Skin of body (tissue), 2 donors: ENCODE measurements around the gene TMEM156. TPM values are rescaled to one million over a fixed set of nuclear protein-coding genes. Genes with fewer than 3 reads are reported as not detected.

Source experiments
- DNase-seq: peaks from one replicate; lab custom pipeline; 2025; lab: John Stamatoyannopoulos, UW
- total RNA-seq: library from RNA; depleted of rRNA; stranded (reverse); fragments of >200 nt; gene quantifications from one replicate; pipeline ENCODE4 v1.2.3, GENCODE V29; 2014

Gene TMEM156, protein sequence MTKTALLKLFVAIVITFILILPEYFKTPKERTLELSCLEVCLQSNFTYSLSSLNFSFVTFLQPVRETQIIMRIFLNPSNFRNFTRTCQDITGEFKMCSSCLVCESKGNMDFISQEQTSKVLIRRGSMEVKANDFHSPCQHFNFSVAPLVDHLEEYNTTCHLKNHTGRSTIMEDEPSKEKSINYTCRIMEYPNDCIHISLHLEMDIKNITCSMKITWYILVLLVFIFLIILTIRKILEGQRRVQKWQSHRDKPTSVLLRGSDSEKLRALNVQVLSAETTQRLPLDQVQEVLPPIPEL
- 0.20 TPM for total RNA-seq

DNA sequence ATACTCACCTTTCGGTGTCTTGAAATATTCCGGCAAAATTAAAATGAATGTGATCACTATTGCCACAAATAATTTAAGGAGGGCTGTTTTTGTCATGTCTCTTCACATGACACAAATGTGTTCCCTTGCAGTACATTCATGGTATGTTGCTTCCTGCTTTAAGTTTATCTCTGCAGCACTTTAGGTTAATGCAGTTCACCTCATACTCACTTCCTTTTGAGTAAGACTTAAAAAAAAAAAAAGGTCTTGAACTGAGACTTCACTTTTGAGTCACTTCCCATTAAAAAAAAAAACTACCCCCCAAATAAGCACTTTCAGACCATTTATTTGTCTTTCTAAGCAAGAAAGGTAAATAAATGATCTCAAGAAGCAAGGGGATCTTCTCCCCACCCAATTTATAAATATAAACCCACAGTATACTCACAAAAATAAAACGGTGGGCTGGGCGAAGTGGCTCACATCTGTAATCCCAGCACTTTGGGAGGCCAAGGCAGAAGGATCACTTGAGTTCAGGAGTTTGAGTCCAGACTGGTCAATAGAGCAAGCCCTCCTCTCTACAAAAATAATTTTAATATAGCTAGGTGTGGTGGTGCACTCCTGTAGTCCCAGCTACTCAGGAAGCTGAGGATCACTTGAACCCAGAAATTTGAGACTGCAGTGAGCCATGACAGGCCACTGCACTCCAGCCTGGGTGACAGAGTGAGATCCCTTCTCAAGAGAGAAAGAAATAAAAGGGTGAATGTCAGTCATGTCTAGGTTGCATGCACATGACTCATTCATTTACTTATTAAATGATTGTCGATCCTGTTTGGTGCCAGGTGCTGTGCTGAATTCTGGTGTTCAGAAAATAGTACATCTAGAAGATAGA, at the start of gene TMEM156:
TSS of gene TMEM156 (minus strand) at position 192 of the 868 bp plus-strand sequence. CDS start at position 96, 96 bp downstream.
- DNase-seq, result no peak

DNA sequence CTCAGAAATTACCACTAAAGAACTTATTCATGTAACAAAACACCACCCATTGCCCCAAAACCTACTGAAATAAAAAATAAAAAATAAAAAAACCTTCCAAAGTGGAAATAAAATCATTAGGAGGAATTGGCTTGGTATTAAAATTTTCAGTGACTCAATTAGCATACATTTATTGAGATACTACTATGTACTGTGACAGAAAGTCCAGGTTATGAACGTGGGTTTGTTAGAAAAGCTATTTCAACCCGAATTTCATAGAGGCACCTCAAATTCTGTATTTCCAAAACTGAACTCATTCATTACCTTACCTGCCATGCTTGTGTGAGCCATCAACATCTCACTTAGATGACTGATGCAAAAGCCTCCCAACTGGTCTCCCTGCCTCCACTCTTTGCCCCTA, 46.6 kb upstream of the TMEM156 start:
- DNase-seq, result no peak

DNA sequence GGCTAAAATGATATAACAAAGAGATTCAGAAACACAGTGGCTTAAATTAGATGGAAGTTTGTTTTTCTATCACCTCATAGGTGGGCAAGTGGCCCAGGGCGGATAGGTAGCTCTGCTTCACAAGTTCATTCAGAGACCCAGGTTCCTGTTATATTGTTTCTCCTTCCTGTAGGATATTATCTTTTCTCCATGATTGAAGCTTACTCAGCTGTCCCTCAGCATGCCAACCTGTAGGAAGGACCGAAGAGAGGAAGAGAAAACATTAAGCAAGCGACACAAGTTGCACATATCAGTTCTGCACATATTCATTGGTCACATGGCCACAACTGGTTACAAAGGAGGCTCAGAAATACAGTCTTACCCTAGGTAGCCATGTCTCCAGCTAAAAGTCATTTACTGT, 36.7 kb upstream of the TMEM156 start:
- no peak for DNase-seq

DNA sequence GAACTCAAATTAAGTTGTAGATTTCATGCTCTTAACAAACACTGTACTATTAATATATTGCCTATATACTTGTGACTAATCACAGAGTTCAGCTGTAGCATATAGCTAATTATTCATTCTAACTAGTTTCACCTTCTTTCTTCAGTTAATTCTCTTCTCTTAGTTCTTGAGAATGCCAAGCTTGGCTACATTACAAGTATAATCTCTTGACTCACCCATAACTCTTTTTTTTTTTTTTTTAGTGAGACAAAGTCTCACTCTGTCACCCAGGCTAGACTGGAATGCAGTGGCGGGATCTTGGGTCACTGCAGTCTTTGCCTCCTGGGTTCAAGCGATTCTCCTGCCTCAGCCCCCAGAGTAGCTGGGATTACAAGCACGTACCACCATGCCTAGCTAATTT, 35.2 kb upstream of the TMEM156 start:
- DNase-seq, result no peak

DNA sequence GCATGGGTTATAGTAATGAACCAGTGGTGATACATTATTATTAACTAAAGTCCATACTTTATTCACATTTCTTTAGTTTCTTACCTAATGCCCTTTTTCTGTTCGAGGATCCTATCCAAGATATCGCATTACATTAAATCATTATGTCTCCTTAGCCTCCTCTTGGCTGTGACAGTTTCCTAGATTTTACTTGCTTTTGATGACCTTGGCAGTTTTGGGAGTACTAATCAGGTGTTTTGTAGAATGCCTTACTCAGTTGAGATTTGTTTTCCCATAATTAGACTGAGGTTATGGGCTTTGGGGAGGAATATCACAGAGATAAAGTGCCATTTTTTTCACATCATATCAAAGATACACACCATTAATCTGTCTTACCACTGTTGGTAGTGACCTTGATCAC, 34.8 kb upstream of the TMEM156 start:
- DNase-seq, result no peak

DNA sequence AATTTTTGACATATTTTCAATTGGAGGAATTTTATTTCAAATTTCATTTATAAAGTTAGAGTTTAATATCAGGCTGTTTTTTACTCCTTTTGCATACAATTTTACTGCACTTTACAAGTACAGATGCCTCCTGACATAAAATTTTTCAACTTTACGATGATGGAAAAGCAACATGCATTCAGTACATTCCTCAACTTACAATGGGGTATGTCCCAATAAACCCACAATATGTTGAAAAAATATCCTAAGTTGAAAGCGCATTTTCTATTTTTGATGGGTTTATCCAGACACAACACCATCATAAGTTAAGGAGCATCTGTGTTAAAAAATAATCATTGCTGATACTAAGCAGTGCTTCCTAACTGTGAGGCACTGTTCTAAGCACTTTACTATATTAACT, 34.2 kb upstream of the TMEM156 start:
- DNase-seq, result no peak

DNA sequence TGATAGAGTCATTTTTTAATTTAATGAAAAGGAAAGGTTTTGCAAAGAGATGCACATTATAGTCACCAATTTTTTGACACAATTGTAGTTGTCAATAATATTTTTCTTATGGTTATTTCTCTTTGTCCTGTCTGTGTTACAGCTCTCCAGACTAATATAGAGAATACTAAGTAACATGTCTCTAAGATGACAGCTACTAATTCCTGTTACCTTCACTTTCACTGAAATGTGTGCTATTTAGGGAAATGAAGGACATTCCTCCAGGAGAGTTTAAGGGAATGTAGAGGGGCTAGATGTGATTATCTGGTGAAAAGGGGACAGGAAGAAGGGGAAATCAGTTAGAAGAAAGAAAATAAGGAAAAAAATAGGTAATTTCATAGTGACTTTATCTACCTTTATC, 31.2 kb upstream of the TMEM156 start:
- no peak for DNase-seq

DNA sequence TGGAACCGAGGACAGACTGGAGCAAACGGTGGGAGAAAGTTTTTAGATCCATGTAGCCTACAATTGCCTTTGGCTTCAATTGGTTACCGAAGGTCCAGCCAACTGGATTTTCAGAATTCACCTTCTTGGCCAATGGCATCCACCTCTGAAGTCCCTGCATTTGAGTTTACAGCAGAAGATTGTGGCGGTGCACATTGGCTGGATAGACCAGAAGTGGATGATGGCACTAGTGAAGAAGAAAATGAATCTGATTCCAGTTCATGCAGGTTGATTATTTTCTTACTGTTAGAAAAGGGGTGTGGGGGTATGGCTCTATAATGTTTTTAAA, 30.5 kb upstream of the TMEM156 start:
- DNase-seq, result no peak

DNA sequence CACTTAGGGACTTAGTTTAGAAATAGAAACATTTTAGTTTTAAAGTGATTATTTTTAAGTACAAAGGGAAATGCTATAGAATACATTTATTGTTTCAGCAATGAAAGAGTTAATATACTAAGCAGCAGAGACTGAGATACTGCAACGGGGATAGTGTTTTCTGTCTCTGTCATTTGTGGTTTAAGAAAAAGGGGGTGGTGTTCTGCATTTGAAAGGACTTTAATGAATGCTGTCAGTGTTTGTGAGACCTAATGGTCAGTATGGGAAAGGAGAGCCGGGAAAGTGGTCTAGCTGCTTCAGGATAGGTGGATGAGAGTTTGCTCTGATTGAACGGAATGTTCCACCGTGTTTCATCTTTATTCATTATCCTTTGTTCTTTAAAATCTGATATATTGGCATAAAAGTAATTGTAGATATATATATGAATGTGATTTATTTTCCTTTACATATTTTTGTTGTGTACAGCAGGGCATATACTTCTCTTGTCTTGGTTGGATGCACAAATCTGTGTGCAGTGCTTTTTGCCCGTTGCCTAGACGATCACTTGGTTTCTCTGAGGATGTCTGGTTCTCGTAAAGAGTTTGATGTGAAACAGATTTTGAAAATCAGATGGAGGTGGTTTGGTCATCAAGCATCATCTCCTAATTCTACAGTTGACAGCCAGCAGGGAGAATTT, 30.0 kb upstream of the TMEM156 start, which contains the start of gene KLHL5:
TSS of gene KLHL5 (plus strand) at position 139 of the 676 bp plus-strand sequence. CDS start at position 560, 421 bp downstream.
- DNase-seq, result peak; percentile 8

DNA sequence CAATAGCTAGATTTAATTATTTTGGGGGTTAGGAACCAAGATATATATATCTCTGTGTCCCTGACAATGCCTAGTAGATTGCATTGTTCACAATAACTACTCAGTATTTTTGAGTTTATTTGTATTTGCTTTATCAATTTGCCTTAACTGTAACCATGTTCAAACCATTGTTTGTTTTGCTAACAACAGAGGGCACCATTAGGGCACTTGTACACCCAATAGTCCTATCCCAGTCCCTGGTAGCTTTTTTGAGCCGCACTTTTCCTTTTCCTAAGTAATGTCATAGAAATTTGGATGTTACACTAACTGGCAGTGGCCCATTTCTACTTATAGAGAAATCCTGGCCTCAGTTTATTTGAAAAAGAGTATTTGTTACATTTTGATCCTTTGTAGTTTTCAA, 29.2 kb upstream of the TMEM156 start:
- DNase-seq, result no peak

DNA sequence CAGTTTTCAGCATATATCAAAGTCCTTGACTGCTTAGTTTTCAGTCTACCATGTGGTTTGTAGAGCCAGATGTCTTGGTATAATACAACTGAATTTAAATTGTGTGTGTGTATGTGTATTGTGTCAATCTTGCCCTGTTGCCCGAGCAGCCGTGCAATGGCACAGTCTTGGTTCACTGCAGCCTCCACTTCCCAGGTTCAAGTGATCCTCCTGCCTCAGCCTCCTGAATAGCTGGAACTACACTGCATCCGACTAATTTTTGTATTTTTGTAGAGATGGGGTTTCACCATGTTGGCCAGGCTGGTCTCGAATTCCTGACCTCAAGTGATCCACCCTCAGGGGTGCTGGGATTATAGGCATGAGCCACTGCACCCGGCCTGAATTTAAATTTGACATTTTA, 23.8 kb upstream of the TMEM156 start:
- DNase-seq, result no peak

DNA sequence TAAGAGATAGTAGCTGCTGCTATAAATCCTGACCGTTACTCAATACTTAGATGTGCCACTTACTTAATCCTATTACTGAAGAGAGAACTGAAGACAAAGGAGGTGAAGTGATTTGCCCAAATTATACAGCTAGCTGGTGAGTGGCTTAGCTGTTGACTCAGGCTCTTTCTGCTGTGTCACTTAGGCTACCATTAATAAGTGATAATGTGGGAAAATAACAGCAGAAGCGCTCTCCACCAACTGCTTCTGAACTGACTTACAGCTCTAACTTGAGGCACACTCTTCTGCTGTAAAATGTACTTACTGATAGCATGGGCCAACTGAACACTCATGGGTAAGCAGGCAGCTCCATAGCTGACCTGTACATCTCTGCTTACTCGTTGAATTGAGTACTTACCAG, 22.3 kb upstream of the TMEM156 start:
- no peak for DNase-seq

DNA sequence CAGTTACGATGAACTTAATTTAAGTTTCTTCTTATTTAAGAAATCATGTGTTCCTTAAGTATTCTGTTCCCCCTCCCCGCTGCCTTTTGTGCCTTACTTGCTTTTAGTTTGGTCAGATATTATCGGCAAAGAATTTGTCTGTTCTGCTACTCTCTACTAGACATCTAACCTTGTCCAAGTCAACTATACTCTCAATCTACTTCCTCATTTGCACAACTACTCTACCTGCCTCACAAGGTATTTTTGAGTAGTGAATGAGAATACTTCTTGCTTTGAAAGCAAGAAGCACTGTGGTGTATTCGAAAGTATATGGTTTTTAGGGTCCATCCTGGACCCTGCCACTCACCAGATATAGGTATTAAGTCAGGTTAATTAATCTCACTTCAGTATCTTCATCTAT, 21.8 kb upstream of the TMEM156 start:
- DNase-seq, result no peak

DNA sequence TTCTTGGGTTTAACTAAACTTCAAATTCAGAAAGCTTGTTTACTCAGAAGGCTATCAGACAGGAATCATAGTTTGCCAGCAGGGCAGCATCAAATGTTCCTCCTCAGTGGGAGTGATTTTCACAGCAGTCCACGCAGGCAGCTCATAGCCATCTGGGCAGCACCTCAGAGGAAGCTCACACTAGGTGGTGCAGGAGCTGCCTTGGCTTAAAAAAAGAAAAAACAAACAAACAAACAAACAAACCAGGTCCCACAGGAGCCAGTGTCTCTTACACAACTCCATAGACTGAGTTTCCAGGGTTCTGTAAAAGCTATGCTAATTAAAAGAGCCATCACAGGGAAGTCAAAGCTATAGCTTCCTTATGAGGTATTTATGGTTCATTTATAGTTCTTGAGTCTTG, 19.3 kb upstream of the TMEM156 start:
- DNase-seq, result no peak

DNA sequence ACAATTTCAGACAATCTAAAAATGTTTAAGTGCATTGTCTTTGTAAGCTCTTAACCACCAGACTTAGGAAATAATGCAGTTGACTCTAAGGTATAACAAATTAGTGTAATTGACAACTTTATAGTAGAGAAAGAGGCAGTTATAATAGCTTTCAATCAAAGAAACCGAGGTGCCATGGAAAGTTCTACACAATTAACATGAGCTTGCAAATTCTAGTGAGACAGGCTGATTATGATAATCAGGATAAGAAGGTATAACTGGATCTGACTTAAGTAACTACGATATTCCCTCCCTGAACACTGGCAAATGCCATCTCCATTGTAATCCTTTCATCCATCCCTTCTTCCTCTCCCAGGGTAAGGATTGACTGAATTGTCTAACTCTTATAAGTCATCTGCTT, 18.4 kb upstream of the TMEM156 start:
- no peak for DNase-seq

DNA sequence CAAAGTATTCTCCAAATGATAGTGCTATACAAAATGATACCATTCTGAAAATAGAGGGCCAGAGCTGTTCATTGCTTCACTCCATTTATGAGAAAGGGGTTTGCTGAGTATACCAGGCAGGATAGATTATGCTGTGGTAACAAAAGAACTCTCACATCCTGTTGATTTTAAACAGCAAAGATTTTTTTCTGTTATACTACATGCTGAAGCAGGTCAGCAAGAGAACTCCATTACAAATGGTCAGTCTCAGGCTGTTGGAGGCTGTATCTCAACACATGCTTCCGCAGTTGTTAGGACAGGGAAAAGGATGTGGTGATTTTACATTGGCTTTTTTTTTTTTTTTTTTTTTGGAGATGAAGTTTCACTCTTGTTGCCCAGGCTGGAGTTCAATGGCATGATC, 16.1 kb upstream of the TMEM156 start:
- DNase-seq, result no peak

DNA sequence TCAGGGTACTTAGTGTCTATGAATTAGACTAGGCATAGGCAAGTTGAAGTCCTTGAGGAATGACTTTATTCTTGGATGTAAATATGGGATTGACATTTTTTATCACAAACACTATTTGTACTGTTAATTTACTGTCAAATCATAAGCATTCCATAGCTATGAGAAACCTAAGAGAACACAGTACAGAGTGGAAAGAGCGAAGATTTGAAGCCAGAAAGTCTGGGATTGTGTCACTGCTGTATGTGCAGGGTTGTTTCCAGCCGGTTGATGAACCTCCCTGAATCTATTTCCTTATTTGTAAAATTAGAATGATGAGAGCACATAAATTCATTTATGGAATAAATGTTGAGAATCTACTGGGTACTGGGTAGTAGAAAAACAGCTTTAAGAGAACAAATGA, 15.5 kb upstream of the TMEM156 start:
- peak; percentile 34 for DNase-seq

DNA sequence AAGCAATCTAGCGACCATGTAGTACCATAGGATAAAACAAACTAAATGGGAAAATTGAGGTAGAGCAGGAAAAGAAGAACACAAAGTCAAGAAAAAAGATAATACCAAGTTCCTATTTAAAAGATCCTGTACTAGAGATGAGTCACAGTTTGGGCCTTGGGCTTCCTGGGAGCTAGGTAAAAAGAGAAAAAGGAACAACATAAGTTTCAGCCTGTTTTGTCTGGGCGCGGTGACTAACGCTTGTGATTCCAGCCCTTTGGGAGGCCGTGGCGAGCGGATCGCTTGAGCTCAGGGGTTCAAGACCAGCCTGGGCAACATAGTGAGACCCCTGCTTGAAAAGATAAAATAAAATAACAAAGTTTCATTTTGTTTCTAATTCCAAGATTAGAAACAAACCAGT, 14.0 kb upstream of the TMEM156 start:
- DNase-seq, result no peak

DNA sequence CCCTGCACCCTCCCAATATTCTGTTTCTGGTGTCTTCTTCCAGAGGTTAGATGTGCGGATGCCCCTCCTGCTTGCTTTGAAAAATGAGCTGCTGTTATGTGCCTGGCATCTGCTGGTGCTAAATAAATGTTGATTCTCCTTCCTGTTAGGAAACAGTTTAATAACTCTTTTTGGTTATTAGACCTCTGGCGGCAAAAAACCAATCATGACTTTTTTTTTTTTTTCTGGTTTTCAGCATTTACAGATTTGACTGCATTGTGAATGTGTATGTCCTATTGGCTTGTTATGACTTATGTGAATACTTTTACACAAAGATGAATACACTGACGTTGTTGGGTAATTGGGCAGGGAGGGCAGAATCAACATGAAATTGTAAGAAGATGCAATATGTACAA, 13.6 kb upstream of the TMEM156 start:
- DNase-seq, result no peak

DNA sequence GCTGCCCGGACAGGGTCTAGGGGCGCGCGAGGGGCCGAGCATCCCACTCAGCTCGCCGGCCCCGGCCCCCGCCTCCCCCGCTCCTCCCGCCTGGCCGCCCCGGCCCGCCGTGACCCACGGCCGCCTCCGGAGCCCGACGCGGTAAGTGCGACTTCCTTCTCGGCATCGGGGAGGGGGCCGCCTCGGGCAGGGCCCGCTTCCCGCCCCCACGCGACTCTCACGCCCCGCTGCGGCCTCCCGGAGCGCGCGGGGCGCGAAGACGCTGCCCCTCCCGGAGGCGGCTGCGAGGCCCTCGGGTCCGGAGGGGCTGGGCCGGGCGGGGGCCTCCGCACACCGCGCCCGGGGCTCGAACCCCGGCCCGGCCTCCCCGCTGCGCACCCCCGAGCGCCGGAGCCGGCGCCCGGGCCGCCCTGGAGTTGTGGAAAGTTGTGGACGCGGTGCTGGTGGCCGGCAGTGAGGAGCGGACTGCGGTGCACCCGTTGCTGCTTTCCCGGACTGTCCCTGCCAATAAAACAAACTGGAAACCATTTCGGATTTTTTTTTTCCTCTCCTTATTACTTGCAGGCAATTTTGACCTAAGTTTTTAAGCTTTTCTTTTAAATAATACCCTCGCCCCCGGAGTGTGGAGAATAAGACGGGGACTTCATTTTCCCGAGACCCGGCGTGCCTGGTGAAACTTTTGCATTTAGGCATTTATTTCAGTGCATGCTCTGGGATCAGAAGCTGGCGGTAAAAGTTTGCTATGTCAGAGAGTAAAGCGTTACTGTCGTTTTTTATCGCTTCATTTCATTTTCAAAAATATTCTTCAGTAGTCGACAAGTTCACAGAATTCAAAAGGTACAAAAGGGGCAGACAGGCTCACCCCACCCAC, 13.0 kb upstream of the TMEM156 start:
- DNase-seq, result peak; percentile 23

DNA sequence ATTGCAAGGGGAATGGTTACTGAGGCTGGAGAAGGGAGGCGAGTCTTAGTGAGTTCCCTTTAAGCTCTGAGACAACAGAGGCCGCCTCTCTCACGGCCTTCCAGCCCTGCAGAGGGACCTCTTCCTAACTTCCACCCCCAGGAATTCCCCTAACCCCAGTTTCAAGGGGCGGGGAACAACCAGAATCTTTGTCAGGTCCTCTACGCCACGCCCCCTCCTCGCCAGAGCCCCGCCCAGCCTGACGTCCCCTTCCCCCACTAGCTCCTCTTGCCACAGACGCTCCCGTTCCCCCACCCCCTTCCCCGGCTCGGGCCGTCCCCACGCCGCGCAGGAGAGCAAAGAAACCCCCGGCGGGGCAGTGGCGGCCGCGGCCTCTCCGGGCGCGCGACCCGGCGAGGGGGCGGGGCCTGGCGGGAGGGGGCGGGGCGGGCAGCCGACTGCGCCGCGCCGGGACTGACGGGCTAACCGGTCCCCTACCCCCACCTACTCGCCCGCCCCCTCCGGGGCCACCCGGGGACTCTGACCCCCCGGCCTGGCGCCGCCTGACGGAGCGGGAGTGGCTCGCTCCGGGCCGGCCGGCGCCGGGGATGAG, 12.3 kb upstream of the TMEM156 start:
- DNase-seq, result peak; percentile 80
